ENCODE results near the gene PDLIM3. TPM values are rescaled to one million over a fixed set of nuclear protein-coding genes. Genes with fewer than 3 reads are reported as not detected.

The PDLIM3 gene
- total and polyA plus RNA-seq, 2 of the 13 experiments (the other 11 are each of a cell fraction or from before 2014, with no cell fraction given), result 5.9 to 14.0 TPM

GRCh38 chr4:185573651-185574199, 38.4 kb upstream of the PDLIM3 start (continued):
- 0 out of 2 replicates have a peak, but pooled peaks have one; percentile 31 for TF ChIP-seq HOMEZ (CRISPR knock-in tag; IDR thresholded peaks at IDR 0.05; ENCODE audit: low read depth)
- TF ChIP-seq GABPB1 (CRISPR knock-in tag; IDR thresholded peaks at IDR 0.05), result peak; percentile 53
- peak; percentile 95 to 98 for TF ChIP-seq MAFK (conservative IDR thresholded peaks at IDR 0.05 in 1 of 2, IDR thresholded peaks at IDR 0.05 in 1 of 2; ENCODE audit: low read length in 2 of 2)
- peak; percentile 33; the same call in 1 of the 2 replicates for TF ChIP-seq ARID5B (CRISPR knock-in tag; IDR thresholded peaks at IDR 0.05)
- TF ChIP-seq POGZ (CRISPR knock-in tag; IDR thresholded peaks at IDR 0.05), result peak; percentile 34; the same call in 1 of the 2 replicates
- TF ChIP-seq ZNF609 (CRISPR knock-in tag; IDR thresholded peaks at IDR 0.05; ENCODE audit: borderline replicate concordance), result no peak
